Hematopoietic multipotent progenitor cell treated with erythropoietin and hydrocortisone succinate and interleukin-3 and kit ligand, for 15 days (in vitro differentiated cells): Measurements from ENCODE around the gene CHD2.

ENCODE experiments used
- DNase-seq: peaks from one replicate; pipeline ENCODE4 v3.0.0-alpha.2; 2015; ENCODE audit warnings: low spot score

CHD2 gene

DNA sequence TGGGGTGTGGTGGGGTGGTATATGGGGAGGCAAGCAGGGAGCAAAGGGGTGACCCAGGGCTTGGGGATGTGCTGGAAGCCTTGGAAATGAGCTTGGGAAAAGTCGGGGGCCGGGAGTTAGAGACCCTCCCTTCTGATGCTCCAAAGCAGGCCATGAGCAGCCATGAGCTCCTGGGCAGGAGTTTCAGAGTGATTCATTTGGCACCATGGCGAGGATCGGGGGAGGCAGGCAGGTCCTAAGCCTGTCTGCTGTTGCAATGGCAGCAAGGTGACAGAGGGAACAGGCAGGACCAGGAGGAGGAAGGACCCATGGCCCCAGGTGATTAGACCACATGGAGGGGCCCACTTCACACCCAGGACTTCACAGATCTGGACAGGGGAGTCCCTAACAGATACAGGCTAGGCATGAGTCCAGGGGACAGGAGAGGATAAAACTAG, 167.5 kb downstream of the CHD2 start:
- DNase-seq: no peak

DNA sequence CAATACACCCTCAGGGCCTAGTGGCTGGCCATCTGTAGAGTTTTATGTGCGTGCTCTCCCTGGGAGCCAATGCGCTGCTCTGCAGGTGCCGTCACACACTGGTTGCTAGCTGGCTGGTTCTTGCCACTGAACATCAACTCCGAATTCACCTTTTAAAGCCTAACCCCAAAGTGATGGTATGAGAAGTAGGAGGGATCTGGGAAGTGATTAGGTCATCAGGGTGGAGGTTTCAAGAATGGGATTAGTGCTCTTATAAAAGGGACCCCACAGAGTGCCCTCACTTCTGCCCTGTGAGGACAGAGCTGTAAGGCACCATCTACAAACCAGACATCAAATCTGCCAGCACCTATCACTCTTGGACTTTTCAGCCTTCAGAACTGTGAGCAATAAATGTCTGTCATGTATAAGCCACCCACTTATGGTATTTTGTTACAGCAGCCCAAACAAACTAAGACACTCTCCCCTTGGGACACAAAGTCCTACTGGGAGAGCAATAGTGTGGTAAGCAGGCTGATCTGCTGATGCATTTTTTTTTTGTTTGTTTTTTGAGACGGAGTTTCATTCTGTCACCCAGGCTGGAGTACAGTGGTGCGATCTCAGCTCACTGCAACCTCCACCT, 168.6 kb downstream of the CHD2 start:
- no peak for DNase-seq

DNA sequence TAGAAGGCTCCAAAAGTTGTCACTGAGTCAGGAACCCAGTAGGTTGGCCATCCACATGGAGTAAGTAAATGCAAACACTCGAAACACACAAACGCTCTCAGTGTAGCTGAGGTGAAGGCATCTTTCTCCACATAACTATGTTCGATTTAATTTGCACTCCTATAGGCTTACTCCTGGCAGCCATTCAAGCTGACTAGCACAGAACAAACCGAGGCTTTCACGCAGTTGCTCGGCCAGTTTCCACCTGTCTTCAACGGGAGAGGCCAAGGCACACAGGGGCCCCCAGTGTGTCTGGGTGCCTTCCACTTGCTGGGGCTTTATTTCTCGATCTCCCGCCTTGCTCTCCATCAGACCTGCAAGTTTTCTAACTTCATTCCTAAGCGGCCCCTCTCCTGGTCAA, 170.0 kb downstream of the CHD2 start:
- no peak for DNase-seq

DNA sequence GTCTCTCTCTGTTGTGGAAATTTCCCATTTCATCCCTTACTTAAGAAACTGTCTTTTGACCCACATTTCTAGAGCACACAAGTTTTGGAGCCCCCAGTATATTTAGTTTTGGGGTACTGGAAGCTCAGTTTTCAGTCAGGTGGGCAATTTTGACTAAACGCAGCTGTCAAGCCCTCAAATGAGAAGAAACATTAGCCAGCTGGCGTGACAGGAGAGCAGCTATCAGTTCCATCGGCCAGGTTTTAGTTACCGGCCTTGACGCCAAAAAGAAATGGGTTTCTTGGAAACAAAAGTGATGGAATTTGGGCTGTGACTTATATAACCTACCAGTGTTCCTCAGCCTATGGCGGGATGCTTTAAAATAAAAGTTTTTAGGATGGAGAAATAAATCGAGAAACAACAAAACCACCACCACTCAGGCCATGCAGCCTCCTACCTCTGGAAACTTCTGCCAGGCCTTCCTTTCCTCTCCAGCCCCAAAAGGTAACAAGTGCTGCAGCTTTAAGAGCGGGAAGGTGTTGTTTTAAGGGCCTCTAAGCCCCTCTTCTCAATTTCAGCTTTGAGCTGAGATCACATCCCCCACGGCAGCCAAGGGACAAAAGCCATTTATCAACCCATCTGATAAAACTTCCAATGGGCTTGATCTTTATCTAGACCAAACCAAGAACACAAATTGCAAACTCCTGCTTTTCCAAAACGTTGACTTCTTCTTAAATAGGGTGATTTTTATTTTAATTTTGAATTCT, 170.6 kb downstream of the CHD2 start:
- no peak for DNase-seq

DNA sequence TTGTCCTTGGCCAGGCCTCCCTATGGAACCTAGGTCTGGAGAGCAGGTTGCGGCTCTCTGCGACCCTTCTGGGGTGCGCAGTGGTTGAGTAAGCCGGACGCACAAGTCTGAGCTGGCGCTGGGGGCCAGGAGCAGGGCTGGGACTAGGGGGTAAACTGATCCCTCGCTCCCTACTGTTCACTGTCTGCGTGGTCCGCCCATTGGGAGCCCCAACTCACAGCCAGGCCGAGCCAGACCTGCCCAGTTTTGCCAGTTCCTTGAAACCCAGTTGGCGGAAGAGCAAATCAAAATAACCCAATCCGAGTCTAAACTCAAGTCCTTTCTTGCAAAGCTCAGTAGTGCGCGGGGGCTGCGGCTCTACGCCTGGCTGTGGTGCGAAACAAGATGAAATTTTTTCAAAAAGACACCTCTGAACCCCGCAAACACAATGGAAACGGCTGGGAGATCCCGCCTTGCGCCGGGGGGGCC, 171.4 kb downstream of the CHD2 start:
- no peak for DNase-seq

DNA sequence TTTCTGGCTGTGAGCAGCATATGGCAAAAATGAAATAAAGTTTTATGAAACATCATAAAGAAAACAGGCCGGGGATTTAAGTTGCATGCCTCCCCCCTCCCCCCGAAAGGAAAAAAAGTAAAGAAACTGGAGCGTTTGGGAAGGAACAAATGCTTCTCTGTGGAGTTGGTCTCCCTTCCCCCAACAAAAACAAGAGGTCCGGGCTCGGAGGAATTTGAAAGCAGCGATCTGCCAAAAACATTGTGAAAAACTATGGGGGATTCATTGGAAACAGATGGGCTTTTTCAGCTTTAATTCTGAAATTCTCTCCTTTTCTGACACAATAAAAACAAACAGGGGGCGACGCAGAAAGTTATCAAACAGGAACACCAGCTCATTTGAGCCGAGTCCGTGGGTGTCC, 171.9 kb downstream of the CHD2 start:
- no peak for DNase-seq

DNA sequence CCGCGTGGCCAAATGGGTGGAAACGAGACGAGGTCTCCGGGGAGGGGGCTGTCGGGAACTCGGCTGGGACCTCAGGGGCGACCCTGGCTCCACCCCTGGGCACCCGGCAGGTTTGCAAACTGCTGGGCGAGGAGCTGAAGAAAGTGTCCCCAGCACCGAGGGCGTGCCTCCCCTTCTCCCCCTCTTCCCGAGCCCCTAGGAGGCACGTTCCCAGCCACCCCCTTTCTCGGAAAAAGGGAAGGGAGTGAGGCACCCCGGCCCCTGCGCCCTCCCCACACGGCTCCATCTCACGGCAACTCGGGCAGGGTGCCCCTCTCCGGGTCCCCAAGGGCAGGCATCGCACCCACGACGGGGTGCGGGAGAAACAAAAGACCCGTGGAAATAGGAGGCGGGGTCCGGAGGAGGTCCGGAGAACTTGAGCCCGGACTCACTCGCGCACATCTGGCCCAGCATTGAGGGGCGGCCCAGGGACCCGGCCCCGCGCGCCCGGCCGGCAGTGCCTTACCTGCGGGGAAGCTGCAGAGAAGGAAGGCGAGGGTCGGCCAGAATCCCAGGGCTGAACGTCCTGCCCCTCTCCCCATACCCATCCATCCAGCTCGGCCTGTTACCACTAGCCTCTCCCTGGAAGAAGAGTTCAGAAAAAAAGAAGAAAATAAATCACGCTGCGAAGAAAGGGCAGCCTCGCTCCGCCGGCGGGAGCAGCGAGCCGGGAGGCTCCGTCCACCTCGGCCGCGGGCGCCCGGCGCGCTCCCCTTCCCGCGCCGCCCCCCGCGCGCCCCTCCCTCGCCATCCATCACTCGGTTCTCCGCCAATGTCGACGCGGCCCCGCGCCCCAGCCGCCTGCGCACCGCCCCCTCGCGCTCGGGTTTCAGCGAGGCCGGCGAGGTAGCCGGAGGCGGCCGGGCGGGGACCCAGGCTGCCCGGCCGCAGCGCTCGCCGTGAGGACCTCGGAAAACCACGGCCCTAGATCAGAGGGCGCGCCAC, 172.6 kb downstream of the CHD2 start:
- DNase-seq: no peak

DNA sequence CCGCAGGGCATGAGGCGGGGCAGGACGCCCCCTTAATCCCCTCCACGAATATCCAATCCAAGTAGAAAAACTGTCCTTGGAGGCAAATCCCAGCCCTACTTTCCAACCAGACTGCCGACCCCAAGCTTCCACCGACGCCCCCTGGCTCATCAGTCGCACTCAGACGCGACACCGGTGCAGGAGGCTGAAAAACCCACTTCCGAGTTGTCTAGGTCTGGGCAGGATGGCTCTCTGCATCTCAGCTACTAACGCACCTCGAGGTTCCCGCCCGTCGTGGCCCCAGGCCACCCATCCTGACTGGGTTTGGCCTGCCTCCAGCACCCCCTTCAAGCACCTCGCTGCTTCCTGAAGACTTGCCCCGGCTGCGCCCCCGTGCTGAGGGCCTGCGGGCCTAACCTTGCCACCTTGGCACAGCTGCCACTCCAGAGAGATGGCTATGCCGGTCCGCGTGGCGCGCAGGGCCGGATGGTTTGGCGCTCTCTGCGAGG, 173.4 kb downstream of the CHD2 start:
- DNase-seq: no peak

DNA sequence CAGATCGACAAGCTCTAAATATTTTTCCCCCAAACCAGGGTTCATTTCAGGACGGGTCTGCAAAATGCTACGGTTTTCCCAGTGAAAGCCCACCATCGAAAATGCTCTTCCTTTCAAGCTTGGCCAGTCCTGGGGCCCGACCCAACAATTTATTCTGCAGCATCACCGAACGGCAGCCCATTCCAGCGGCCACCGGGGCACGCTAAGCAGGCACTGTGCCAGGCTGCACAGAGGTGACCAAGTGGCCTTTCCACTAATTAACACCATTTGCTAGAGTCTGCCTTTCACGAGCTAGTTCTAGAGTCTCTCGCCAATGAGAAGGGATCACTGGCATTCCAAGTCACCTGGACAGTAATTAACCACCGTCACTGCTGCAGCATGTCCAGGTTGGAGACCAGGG, 174.5 kb downstream of the CHD2 start:
- no peak for DNase-seq

DNA sequence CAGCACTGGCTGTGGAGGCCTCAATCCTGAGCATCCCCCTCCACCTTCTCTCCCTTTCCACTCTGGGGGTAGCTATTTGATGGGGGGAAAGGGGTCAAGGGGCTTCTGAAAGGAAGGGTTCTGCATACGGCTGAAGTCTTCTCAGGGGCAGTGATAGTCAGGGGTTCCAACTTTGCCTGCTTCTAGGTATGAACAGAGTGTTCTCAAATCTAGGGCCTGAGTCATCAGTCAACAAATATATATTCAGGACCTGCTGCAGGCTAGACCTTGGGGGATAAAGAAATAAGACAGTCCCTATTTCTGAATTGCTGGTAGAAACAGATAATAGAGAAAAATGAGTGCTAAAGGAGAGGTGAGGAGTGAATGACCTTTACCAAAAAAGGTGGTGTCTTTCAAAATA, 176.1 kb downstream of the CHD2 start:
- no peak for DNase-seq

DNA sequence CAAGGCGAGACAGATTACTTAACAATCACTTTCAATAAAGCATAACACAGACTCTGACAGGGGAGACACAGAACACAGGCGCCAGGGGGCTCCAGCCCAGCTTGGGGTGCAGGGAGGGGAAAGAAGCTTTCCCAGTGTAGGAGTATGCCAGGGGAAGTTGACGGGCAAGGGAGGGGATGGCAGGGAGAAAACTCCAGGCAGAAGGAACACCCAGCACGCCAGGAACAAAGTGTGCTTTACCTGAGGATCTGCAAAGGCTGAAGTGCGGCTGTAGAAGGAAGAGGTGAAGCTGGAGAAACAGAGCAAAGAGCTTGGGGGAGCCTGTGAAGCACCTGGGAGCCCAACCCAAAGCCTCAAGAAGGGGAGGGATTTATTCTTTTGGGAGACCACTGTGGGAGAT, 176.8 kb downstream of the CHD2 start:
- no peak for DNase-seq
